Mesendoderm (in vitro differentiated cells): ENCODE measurements around the gene ALDH3A2.
A peak's percentile ranks its signal among the peaks of the same experiment; 100 is the strongest.

Source experiments
- DNase-seq: peaks from one replicate; pipeline ENCODE4 v3.0.0; 2013
- H2AK5ac ChIP-seq: 2 replicates; pipeline ENCODE4 v1.6.1; 2013; ENCODE audit warnings: low read length, inconsistent platforms
- H2BK120ac ChIP-seq: 2 replicates; pipeline ENCODE4 v1.6.1; 2013; ENCODE audit warnings: low read depth, mild to moderate bottlenecking, low read length, moderate library complexity, mixed read lengths
- H2BK15ac ChIP-seq: replicated peaks from 2 replicates; pipeline ENCODE4 v1.6.1; 2013; ENCODE audit warnings: low read depth, mild to moderate bottlenecking, moderate library complexity
- H2BK5ac ChIP-seq: 2 replicates; pipeline ENCODE4 v1.6.1; 2013; ENCODE audit warnings: low read length, inconsistent platforms
- H3K18ac ChIP-seq: 2 replicates; pipeline ENCODE4 v1.6.1; 2013; ENCODE audit warnings: mild to moderate bottlenecking, low read length, mixed read lengths
- H3K23ac ChIP-seq: one replicate; pipeline ENCODE4 v1.6.1; 2013; ENCODE audit warnings: low read length
- H3K27ac ChIP-seq: 2 replicates; pipeline ENCODE4 v1.5.1; 2013; ENCODE audit warnings: low read depth, mild to moderate bottlenecking, inconsistent platforms, low read length, moderate library complexity
- H3K27me3 ChIP-seq: 2 replicates; pipeline ENCODE4 v1.6.1; 2013; ENCODE audit warnings: low read length, control low read depth, mild to moderate bottlenecking, inconsistent platforms; ENCODE audit not compliant: insufficient read depth, poor library complexity
- H3K36me3 ChIP-seq: 2 replicates; pipeline ENCODE4 v1.6.1; 2013; ENCODE audit warnings: low read length, inconsistent platforms; ENCODE audit not compliant: control insufficient read depth, insufficient read depth
- H3K4ac ChIP-seq: one replicate; pipeline ENCODE4 v1.6.1; 2013; ENCODE audit warnings: low read depth, mild to moderate bottlenecking, low read length, moderate library complexity
- H3K4me1 ChIP-seq: 2 replicates; pipeline ENCODE4 v1.6.1; 2013; ENCODE audit warnings: low read depth, low read length, inconsistent platforms; ENCODE audit not compliant: control insufficient read depth
- H3K4me2 ChIP-seq: 2 replicates; pipeline ENCODE4 v1.6.1; 2013; ENCODE audit warnings: low read length
- H3K4me3 ChIP-seq: 2 replicates; pipeline ENCODE4 v1.5.1; 2013; ENCODE audit warnings: mild to moderate bottlenecking, low read length
- H3K56ac ChIP-seq: one replicate; pipeline ENCODE4 v1.6.1; 2013; ENCODE audit warnings: low read length
- H3K79me1 ChIP-seq: 2 replicates; pipeline ENCODE4 v1.6.1; 2013; ENCODE audit warnings: low read length, inconsistent platforms
- H3K79me2 ChIP-seq: 2 replicates; pipeline ENCODE4 v1.6.1; 2013; ENCODE audit warnings: mild to moderate bottlenecking, low read length; ENCODE audit not compliant: control insufficient read depth, insufficient read depth
- H3K9ac ChIP-seq: 2 replicates; pipeline ENCODE4 v1.6.1; 2013; ENCODE audit warnings: low read length, inconsistent platforms
- H4K5ac ChIP-seq: one replicate; pipeline ENCODE4 v1.6.1; 2013; ENCODE audit warnings: low read length
- H4K8ac ChIP-seq: one replicate; pipeline ENCODE4 v1.6.1; 2013; ENCODE audit warnings: low read depth, mild to moderate bottlenecking, control low read depth, low read length, moderate library complexity
- whole genome bisulfite sequencing: extraction: QIAGEN DNeasy Blood & Tissue Kit; methylation state at CpG from one replicate; pipeline ENCODE4 v1.1.7; 2013; ENCODE audit warnings: low lambda C conversion rate, missing lambda C conversion rate; ENCODE audit not compliant: insufficient coverage; ENCODE audit errors: extremely low coverage; 5-methylcytosine and 5-hydroxymethylcytosine counted together

The ALDH3A2 gene

DNA sequence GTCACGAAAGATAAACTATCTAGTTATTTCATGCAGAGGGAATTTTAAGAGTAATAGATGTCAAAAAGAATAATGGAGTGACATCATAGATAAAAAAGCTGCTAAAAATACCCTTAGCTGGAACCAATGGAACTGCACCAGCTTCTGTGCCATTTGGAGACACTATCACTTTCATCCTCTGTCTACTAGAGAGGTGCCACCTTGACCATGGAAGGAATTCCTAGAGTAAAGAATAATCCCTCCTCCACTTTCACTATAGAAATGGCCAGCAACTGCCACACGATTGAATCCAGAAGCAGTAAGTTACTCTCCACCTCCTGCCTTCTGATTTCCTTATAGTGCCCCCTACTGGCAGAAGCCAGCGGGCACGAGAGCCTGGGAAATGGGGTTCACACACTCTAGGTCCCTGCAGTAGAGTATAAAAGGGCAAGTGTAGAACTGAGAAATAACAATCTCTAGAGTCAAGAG is 2.8 kb upstream of the ALDH3A2 start:
- Histone ChIP-seq H2BK15ac (peak overlapping the region; percentile 39), H2BK5ac (no peak overlapping the region), H3K4me2 (peak overlapping the region; percentile 14), H3K18ac (no peak overlapping the region), H3K4me3 (no peak overlapping the region), H2AK5ac (no peak overlapping the region), H2BK120ac (no peak overlapping the region), H3K27me3 (no peaks in the 10 kb centered on the region), H4K8ac (no peak overlapping the region), H3K79me2 (peaks cover 18% of the 10 kb centered on the region), H3K79me1 (no peaks in the 10 kb centered on the region), H3K27ac (peak overlapping the region; percentile 45), H3K4me1 (peaks cover 10% of the 10 kb centered on the region), H3K56ac (peak overlapping the region; percentile 74), H3K36me3 (no peaks in the 10 kb centered on the region), H3K23ac (no peak overlapping the region), H4K5ac (no peak overlapping the region), H3K9ac (peak overlapping the region; percentile 4), H3K4ac (peak overlapping the region; percentile 93)
- peak; percentile 86 for DNase-seq
- no CpG with 5 or more reads among the region's 4 CpGs for WGBS

DNA sequence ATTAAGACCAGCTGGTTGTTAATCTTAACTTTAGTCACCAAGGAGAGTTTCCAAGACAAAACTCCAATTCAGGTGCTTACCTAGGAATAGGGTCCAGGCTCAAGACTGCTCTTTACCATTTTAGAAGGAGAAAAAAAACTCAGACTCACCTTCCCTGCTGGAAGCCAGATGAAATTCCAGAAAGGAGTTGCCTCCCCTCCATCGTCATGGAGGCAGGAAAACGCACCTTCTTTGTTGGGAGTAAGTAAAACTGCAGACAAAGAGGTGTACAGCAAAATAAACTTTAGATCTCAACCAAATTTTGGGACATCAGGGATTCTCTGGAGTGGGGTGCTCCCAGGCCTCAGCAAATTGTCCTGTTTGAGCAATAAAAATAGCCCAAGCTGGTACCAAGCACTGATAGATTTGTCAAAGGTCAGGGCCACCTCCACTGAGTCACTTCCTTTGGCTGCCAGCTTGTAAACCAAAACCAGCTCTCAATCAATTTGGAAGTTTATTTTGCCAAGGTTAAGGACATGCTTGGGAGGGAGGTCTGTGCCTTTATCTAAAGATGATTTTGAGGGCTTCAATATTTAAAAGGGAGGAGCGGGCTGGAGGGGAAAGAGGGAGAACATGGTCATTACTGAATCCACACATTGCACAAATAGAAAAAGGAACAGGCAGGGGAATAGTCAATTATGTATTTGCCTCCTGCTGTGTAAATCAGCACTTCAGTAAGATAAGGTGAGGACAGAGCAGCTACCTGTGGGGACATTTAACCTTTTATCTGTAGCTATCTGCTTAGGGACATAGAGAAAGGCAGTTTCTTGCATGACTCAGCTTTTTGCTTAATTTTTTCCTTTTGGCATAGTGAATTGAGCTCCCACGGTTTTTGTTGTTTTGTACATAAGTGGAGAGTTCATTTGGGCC is 1.5 kb upstream of the ALDH3A2 start:
- Histone ChIP-seq H3K4ac (peak overlapping the region; percentile 83), H3K18ac (peak overlapping the region; percentile 69), H2BK15ac (peak overlapping the region; percentile 93), H2AK5ac (no peak overlapping the region), H3K4me2 (peak overlapping the region; percentile 81), H4K5ac (no peak overlapping the region), H4K8ac (no peak overlapping the region), H3K56ac (peak overlapping the region; percentile 92), H2BK120ac (peak overlapping the region; percentile 4), H3K36me3 (no peaks in the 10 kb centered on the region), H3K27ac (peak overlapping the region; percentile 95), H2BK5ac (peak overlapping the region; percentile 95), H3K27me3 (no peaks in the 10 kb centered on the region), H3K23ac (no peak overlapping the region), H3K79me1 (no peaks in the 10 kb centered on the region), H3K4me3 (no peak overlapping the region), H3K79me2 (peaks cover 30% of the 10 kb centered on the region), H3K9ac (peak overlapping the region; percentile 83), H3K4me1 (peaks cover 13% of the 10 kb centered on the region)
- DNase-seq, result peak; percentile 95
- no CpG with 5 or more reads among the region's 4 CpGs for WGBS

DNA sequence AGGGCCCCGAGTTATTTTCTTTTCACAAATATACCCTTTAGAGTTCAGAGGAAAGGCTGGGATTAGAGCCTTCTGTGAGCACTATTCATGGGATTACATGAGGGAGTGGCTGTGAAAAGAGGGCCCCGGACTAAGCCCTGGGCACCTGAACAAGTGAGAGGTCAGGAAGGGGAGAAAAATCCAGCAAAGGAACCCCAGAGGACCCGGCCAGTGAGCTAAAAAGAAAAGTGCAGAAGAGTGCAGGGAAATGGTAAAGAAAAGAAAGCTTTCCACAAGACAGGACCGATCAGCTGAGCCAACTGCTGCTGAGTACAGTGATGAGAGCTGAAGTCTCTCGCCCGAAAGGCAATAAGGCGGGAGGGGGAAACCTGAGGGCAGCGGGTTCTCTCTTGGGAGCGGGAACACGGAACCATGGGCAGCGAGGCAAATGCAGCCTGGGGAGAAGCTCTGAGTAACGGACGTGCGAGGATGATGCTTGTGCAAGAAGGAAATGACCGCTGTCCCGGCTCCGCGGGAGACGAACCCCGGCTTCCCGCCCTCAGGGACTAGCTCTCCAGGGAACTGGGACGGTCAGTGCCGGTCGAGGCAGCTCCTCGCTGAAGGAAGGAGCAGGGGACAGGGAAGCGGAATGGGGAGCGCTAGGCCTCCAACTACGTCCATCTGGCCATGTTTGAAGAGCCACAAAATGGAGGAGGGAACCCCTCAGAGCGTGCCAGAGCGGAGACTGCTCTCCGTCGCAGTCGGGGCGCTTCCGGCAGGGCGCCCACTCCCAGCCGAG is 665 bp upstream of the ALDH3A2 start:
- no peak overlapping the region for H2BK15ac ChIP-seq
- H4K8ac ChIP-seq, result no peak overlapping the region
- no CpG with 5 or more reads among the region's 37 CpGs for WGBS
- H3K9ac ChIP-seq, result peak overlapping the region; percentile 83
- H3K79me1 ChIP-seq, result peaks cover 4% of the 10 kb centered on the region
- peaks cover 36% of the 10 kb centered on the region for H3K79me2 ChIP-seq
- peaks cover 13% of the 10 kb centered on the region for H3K4me1 ChIP-seq
- peak overlapping the region; percentile 81 for H3K4me2 ChIP-seq
- H3K23ac ChIP-seq, result peak overlapping the region; percentile 66
- peak overlapping the region; percentile 31 for H3K4me3 ChIP-seq
- H3K4ac ChIP-seq, result peak overlapping the region; percentile 83
- peak; percentile 92 for DNase-seq
- peak overlapping the region; percentile 92 for H3K56ac ChIP-seq
- H2BK5ac ChIP-seq, result peak overlapping the region; percentile 95
- H2BK120ac ChIP-seq, result peak overlapping the region; percentile 1
- H3K18ac ChIP-seq, result peak overlapping the region; percentile 69
- H2AK5ac ChIP-seq, result peak overlapping the region; percentile 0
- no peaks in the 10 kb centered on the region for H3K36me3 ChIP-seq
- peak overlapping the region; percentile 95 for H3K27ac ChIP-seq
- H4K5ac ChIP-seq, result peak overlapping the region; percentile 50
- H3K27me3 ChIP-seq, result no peaks in the 10 kb centered on the region

DNA sequence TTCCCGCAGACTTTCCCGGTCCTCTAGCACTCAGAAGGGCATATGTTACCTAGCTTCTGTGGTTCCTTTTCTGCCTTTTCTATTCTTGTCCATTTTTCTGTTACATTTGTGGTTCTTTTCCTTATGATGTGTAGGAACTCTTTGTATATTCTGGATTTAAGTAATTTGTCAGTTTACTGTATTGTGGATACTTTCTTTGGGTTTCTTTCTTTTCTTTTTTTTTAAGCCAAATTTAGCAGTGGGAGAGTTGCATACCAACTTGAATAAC is 657 bp downstream of the ALDH3A2 start:
- Histone ChIP-seq H3K4me1 (peaks cover 13% of the 10 kb centered on the region), H3K18ac (peak overlapping the region; percentile 30), H3K36me3 (no peaks in the 10 kb centered on the region), H4K5ac (no peak overlapping the region), H3K27me3 (no peaks in the 10 kb centered on the region), H3K9ac (peak overlapping the region; percentile 89), H3K79me1 (peaks cover 4% of the 10 kb centered on the region), H4K8ac (no peak overlapping the region), H3K4me2 (peak overlapping the region; percentile 9), H3K4me3 (peak overlapping the region; percentile 54), H3K79me2 (peaks cover 39% of the 10 kb centered on the region), H2BK5ac (no peak overlapping the region), H3K56ac (peak overlapping the region; percentile 94), H3K4ac (no peak overlapping the region), H2AK5ac (no peak overlapping the region), H2BK120ac (no peak overlapping the region), H3K23ac (peak overlapping the region; percentile 29), H3K27ac (peak overlapping the region; percentile 86), H2BK15ac (no peak overlapping the region)
- no CpG with 5 or more reads among the region's 2 CpGs for WGBS
- no peak for DNase-seq

DNA sequence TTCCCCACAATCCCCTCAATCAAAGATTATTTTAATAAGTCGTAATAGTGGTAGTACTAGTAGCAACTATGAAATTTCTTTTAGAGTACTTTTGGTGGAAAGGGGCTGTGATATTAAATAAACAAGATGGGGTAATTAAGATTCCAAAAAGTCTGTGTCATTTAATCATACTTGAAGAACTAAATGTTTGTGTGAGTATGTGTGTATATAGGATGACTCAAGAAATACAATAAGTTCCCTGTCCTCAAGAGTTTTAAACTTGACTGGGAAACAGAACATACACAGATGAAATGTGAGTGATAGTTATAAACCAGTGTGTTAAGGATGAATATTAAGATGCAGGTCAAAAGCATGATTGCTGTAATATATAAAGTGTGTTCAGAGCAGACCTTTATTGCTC is 2.3 kb downstream of the ALDH3A2 start:
- H3K56ac ChIP-seq, result no peak overlapping the region
- no peak overlapping the region for H2AK5ac ChIP-seq
- H2BK120ac ChIP-seq, result no peak overlapping the region
- H3K27ac ChIP-seq, result no peak overlapping the region
- H3K4me1 ChIP-seq, result peaks cover 8% of the 10 kb centered on the region
- no peak overlapping the region for H3K18ac ChIP-seq
- H4K8ac ChIP-seq, result no peak overlapping the region
- H2BK15ac ChIP-seq, result no peak overlapping the region
- H3K23ac ChIP-seq, result no peak overlapping the region
- no peak overlapping the region for H3K9ac ChIP-seq
- no peak for DNase-seq
- no peak overlapping the region for H3K4me2 ChIP-seq
- no peak overlapping the region for H3K4ac ChIP-seq
- peaks cover 8% of the 10 kb centered on the region for H3K36me3 ChIP-seq
- H4K5ac ChIP-seq, result no peak overlapping the region
- WGBS, result no CpG with 5 or more reads among the region's 1 CpG
- peaks cover 14% of the 10 kb centered on the region for H3K79me1 ChIP-seq
- H2BK5ac ChIP-seq, result no peak overlapping the region
- no peaks in the 10 kb centered on the region for H3K27me3 ChIP-seq
- H3K79me2 ChIP-seq, result peaks cover 53% of the 10 kb centered on the region
- no peak overlapping the region for H3K4me3 ChIP-seq
